Fibroblast of lung (primary cell): ENCODE measurements around the gene ARHGAP42.

Experiments used
- EZH2 ChIP-seq: IDR thresholded peaks from 2 replicates; pipeline ENCODE4 v1.5.1; 2012; ENCODE audit warnings: low read length, control low read depth, mild to moderate bottlenecking; ENCODE audit errors: missing control alignments
- TF ChIP-seq, protein P1 (sequence below), 2 donors: IDR thresholded peaks in 1 of 2; conservative IDR thresholded peaks in 1 of 2; 1 replicate in 1 of 2; 2 replicates in 1 of 2; pipeline ENCODE4 v1.5.1; 2011 to 2012; ENCODE audit warnings: low read length in 2 of 2, control low read depth in 1 of 2, inconsistent platforms in 1 of 2, low read depth in 1 of 2, mild to moderate bottlenecking in 1 of 2

DNA sequence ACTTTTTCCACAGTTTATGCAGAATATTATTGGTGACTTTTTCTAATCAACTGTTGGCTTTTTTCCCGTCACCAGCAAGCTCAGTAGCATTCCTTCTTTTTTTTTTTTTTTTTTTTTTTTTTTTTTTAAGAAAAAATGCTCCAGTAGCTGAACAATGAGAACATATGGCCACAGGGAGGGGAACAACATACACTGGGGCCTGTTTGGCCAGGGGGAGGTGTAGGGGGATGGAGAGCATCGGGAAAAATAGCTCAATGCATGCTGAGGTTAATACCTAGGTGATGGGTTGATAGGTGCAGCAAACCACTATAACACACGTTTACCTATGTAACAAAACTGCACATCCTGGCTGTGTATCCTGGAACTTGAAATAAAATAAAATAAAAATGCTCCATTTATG lies 82.5 kb downstream of the ARHGAP42 start:
- TF ChIP-seq, protein P1, sequence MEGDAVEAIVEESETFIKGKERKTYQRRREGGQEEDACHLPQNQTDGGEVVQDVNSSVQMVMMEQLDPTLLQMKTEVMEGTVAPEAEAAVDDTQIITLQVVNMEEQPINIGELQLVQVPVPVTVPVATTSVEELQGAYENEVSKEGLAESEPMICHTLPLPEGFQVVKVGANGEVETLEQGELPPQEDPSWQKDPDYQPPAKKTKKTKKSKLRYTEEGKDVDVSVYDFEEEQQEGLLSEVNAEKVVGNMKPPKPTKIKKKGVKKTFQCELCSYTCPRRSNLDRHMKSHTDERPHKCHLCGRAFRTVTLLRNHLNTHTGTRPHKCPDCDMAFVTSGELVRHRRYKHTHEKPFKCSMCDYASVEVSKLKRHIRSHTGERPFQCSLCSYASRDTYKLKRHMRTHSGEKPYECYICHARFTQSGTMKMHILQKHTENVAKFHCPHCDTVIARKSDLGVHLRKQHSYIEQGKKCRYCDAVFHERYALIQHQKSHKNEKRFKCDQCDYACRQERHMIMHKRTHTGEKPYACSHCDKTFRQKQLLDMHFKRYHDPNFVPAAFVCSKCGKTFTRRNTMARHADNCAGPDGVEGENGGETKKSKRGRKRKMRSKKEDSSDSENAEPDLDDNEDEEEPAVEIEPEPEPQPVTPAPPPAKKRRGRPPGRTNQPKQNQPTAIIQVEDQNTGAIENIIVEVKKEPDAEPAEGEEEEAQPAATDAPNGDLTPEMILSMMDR (conservative IDR thresholded peaks at IDR 0.05 in 1 of 2, IDR thresholded peaks at IDR 0.05 in 1 of 2; ENCODE audit: low read depth in 1 of 2, low read length in 2 of 2) = no peak
- no peak for TF ChIP-seq EZH2
